Measurements from ENCODE around the gene ZNF519.
"Not testable (repeated sequence)": the region's sequence is repeated elsewhere in the genome, so short reads cannot be mapped to it uniquely, and the experiment has no call there.

The ZNF519 gene

DNA sequence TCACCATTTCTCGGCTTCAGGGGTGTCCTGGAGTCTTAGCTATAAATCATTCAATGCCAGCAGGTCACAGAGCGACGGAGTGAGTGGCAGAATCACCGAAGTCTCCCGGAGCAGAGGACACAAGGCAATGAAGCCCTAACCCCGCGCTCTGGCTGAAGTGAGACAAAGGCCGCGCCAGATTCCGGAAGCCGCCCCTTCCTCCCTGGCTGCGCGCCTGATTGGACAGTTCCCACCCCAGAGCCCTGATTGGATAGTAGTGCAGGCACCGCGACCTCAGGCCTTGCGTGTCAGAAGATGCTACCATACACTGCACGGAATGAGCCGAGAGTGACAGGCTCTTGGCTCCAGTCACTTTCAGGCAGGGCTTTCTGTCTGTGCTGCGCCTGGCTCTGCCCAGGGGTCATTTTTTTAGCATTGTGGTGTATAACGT is at the start of gene ZNF519:
Gene ZNF519 (minus strand): TSS at position 165 of the 430 bp plus-strand sequence. CDS start 158 bp downstream, at position 7.
- peaks cover 10% of the 10 kb centered on the region for H3K4me1 ChIP-seq (ENCODE audit: insufficient read depth, low read length)
- H3K9me3 ChIP-seq (ENCODE audit: low read length); H3K36me3 ChIP-seq (ENCODE audit: insufficient read depth, low read length); H3K27me3 ChIP-seq (ENCODE audit: insufficient read depth, low read length); H2AFZ ChIP-seq (ENCODE audit: low read depth, low read length): not testable (repeated sequence)
- peak within 1 kb of the TSS; percentile 79 for H3K4me3 ChIP-seq (ENCODE audit: low read length)

DNA sequence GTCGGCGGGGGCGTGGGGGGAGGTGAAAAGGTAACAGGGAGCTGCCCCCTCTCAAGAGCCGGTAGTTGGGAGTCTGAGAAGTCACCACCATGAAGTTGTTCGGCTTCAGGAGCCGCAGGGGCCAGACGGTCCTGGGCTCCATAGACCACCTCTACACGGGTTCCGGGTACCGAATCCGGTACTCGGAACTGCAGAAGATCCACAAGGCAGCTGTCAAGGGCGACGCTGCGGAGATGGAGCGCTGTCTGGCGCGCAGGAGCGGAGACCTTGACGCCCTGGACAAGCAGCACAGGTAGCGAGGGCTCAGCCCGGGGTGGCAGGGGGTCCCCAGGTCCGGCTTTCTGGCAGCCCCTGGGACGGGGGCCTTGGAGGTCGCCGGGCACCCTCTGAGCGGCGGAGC is 47.1 kb upstream of the ZNF519 start:
- Histone ChIP-seq H3K4me3 (ENCODE audit: low read length) (no peak overlapping the region), H3K9me3 (ENCODE audit: low read length) (no peaks in the 10 kb centered on the region), H3K27me3 (ENCODE audit: insufficient read depth, low read length) (no peaks in the 10 kb centered on the region), H2AFZ (ENCODE audit: low read depth, low read length) (no peak overlapping the region), H3K36me3 (ENCODE audit: insufficient read depth, low read length) (no peaks in the 10 kb centered on the region), H3K4me1 (ENCODE audit: insufficient read depth, low read length) (no peaks in the 10 kb centered on the region)

DNA sequence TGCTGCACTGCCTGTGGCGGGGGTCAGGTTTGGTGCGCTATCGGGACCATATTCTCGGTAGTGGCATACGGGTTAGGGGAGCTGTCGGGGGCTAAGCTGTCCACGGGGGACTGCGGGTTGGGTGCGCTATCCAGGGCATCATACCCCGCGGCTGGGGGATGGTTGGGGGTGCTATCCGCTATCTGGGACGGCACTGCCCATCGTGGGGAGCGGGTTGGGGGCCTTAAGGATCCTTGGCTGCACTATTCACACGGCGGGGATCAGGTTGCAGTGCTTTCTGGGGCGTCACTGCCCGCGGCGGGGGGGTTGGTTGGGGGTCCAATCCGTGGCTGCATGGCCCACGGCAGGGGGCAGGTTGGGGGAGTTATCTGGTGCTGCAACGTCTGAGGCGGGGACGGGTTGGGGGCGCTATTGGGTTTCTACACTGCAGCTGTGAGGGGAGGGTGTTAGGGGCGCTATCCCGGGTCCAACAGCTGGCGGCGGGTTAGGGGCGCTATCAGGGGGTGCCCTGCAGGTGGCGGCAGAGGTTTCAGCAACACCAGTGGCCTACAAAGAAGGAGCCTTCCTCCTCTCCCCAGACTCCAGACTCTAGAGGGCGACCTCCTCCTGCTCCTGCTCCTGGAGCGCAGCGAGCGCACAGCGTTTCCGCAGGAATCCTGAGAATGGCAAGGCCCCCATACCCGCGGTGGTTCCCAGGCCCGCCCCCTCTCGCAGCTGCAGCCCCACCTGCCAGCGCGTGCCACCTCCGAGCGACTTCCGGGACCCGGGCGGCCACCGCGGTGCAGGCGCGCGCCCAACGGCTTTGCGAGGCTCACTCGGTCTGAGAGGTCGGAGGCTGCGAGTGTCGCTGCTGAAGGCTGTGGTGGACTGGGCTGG is 46.3 kb upstream of the ZNF519 start:
- not testable (repeated sequence) for H3K4me1 ChIP-seq (ENCODE audit: insufficient read depth, low read length); H3K27me3 ChIP-seq (ENCODE audit: insufficient read depth, low read length); H3K9me3 ChIP-seq (ENCODE audit: low read length); H2AFZ ChIP-seq (ENCODE audit: low read depth, low read length); H3K4me3 ChIP-seq (ENCODE audit: low read length); H3K36me3 ChIP-seq (ENCODE audit: insufficient read depth, low read length)

DNA sequence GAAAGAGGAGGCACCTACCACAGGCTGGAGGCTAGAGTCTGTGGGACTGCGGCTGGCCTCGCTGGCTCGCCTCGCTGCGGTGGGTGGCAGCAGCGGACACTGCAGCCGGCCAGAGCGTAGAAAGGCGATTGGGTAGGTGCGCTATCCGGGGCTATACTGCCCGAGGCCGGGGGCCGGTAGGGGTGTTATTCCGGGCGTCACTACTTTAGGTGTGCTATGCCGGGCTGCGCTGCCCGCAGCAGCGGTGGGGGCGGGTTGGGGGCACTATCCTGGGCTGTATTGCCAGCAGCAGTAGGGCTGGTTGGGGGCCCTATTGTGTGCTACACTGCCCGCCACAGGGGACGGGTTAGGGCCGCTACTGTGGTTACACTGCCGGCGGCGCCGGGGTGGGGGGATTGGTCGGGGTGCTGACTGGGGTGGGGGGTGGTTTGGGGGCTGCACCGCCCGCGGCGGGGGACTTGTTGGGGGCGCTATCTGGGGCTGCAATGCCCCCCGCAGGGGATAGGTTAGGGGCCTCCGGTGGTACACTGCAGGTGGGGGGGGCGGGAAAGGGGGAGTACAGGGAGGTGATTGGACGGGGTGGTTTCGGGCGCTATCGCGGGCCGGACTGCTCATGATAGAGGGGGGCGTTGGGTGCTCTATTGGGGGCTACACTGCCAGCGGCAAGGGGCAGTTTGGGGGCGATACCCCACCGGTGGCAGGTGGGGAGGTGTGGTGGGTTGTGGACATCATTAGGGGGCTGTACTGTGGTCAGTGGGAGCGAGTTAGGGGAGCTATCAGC is 45.5 kb upstream of the ZNF519 start:
- not testable (repeated sequence) for H3K4me1 ChIP-seq (ENCODE audit: insufficient read depth, low read length); H3K4me3 ChIP-seq (ENCODE audit: low read length); H3K36me3 ChIP-seq (ENCODE audit: insufficient read depth, low read length); H3K9me3 ChIP-seq (ENCODE audit: low read length); H3K27me3 ChIP-seq (ENCODE audit: insufficient read depth, low read length); H2AFZ ChIP-seq (ENCODE audit: low read depth, low read length)

GRCh38 chr18:14175404-14175803 is 43.2 kb upstream of the ZNF519 start:
- H3K4me3 ChIP-seq (ENCODE audit: low read length); H3K36me3 ChIP-seq (ENCODE audit: insufficient read depth, low read length); H2AFZ ChIP-seq (ENCODE audit: low read depth, low read length); H3K9me3 ChIP-seq (ENCODE audit: low read length); H3K27me3 ChIP-seq (ENCODE audit: insufficient read depth, low read length); H3K4me1 ChIP-seq (ENCODE audit: insufficient read depth, low read length): not testable (repeated sequence)

DNA sequence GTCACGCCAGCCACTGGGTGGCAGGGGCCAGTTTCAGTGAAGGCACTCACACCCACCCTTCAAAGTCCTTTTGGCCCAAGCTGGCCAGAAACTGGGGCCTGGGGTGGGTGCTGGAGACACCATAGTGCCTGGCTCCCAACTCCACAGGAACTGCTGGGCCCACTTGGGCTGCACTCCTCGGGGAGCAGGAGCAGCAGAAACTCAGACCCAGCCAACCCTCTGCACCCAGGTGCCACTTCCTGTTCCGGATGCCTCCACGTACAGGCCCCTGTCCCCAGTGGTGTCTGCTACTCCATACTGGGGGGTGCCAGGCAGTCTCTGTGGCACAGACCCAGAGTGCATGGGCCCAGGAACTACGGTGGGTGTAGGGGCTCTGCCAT is 42.5 kb upstream of the ZNF519 start:
- H3K4me1 ChIP-seq (ENCODE audit: insufficient read depth, low read length): no peaks in the 10 kb centered on the region
- H3K9me3 ChIP-seq (ENCODE audit: low read length): no peaks in the 10 kb centered on the region
- H2AFZ ChIP-seq (ENCODE audit: low read depth, low read length): no peak overlapping the region
- H3K36me3 ChIP-seq (ENCODE audit: insufficient read depth, low read length): no peaks in the 10 kb centered on the region
- no peaks in the 10 kb centered on the region for H3K27me3 ChIP-seq (ENCODE audit: insufficient read depth, low read length)
- H3K4me3 ChIP-seq (ENCODE audit: low read length): no peak overlapping the region

DNA sequence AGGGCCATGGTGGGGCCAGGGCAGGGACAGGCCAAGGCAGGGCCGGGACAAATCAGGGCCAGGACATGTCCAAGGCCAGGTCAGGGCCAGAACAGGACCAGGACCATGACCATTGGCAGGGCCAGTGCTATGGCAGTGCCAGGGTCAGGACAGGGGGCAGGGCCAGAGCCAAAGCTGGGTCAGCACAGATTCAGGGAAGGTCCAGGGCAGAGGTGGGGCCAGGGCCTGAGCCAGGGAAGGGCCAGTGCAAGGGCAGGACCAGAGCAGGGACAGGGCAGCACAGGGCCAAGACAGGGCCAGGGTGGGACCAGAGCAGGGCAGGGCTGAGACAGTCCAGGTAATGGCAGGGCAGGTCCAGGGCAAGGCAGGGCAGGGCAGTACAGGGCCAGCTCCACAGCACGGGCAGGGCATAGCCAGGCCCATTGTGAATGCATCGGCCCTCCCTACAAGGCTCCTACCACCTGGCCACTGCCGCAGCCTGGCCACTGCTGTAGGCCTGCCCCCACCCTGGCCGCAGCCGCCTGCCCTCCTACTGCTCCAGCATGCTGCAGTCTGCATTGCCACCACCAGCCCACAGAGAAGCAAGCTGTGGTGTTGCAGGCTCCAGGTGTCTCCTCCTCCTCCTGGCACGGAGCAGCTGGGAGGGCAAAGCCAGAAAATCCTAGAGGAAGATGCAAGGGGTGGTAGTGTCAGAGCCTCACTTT is 41.9 kb upstream of the ZNF519 start:
- H3K9me3 ChIP-seq (ENCODE audit: low read length); H3K27me3 ChIP-seq (ENCODE audit: insufficient read depth, low read length); H3K4me3 ChIP-seq (ENCODE audit: low read length); H2AFZ ChIP-seq (ENCODE audit: low read depth, low read length); H3K4me1 ChIP-seq (ENCODE audit: insufficient read depth, low read length); H3K36me3 ChIP-seq (ENCODE audit: insufficient read depth, low read length): not testable (repeated sequence)

- H3K9me3 ChIP-seq (ENCODE audit: low read length); H3K36me3 ChIP-seq (ENCODE audit: insufficient read depth, low read length); H3K4me3 ChIP-seq (ENCODE audit: low read length); H3K27me3 ChIP-seq (ENCODE audit: insufficient read depth, low read length); H2AFZ ChIP-seq (ENCODE audit: low read depth, low read length); H3K4me1 ChIP-seq (ENCODE audit: insufficient read depth, low read length): not testable (repeated sequence)
Observed at GRCh38 chr18:14173116-14173951, 41.1 kb upstream of the ZNF519 start.

GRCh38 chr18:14172142-14173115 is 40.2 kb upstream of the ZNF519 start:
- H3K4me1 ChIP-seq (ENCODE audit: insufficient read depth, low read length); H3K4me3 ChIP-seq (ENCODE audit: low read length); H3K36me3 ChIP-seq (ENCODE audit: insufficient read depth, low read length); H3K9me3 ChIP-seq (ENCODE audit: low read length); H2AFZ ChIP-seq (ENCODE audit: low read depth, low read length); H3K27me3 ChIP-seq (ENCODE audit: insufficient read depth, low read length): not testable (repeated sequence)

DNA sequence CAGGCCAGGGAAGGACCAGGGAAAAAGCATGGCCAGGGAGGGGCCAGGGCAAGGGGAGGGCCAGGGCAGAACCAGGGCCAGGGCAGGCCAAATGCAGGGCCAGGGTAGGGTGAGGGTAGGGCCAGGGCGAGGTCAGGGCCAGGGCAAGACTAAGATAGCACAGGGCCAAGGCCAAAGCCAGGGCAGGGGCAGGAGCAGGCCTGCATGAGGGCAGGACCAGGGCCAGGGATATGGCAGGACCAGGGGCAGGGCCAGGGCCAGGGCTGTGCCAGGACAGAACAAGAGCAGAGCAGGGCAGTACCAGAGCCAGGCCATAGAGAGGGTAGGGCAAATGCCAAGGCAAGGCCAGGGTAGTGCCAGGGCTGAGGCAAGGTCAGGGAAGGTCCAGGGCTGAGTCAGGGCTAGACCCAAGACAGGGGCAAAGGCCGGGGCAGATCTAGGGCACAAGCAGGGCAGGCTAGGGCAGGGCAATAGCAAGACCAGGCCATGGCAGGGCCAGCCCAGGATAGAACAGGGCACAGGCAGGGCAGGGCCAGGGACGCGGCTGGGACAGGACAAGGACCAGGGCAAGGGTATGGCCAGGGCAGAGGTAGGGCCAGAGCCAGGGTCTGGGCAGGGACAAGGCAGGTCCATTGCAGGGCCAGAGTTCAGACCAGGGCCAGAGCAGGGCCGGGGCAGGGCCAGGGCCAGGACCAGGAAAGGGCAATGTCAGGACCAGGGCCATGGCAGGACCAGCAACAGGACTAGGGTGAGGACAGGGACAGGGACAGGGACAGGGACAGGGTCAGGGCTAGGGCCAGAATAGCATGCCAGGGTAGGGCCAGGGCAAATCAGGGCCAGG is 39.3 kb upstream of the ZNF519 start:
- not testable (repeated sequence) for H3K27me3 ChIP-seq (ENCODE audit: insufficient read depth, low read length); H3K9me3 ChIP-seq (ENCODE audit: low read length); H3K36me3 ChIP-seq (ENCODE audit: insufficient read depth, low read length); H3K4me3 ChIP-seq (ENCODE audit: low read length); H3K4me1 ChIP-seq (ENCODE audit: insufficient read depth, low read length); H2AFZ ChIP-seq (ENCODE audit: low read depth, low read length)

- H3K36me3 ChIP-seq (ENCODE audit: insufficient read depth, low read length); H3K9me3 ChIP-seq (ENCODE audit: low read length); H3K27me3 ChIP-seq (ENCODE audit: insufficient read depth, low read length); H2AFZ ChIP-seq (ENCODE audit: low read depth, low read length); H3K4me3 ChIP-seq (ENCODE audit: low read length); H3K4me1 ChIP-seq (ENCODE audit: insufficient read depth, low read length): not testable (repeated sequence)
Observed at GRCh38 chr18:14170367-14171036, 38.3 kb upstream of the ZNF519 start.

Measured in neuron (in vitro differentiated cells).